Retinal pigment epithelial cell (primary cell): ENCODE results near the gene MEST.
"Not testable (repeated sequence)": the region's sequence is repeated elsewhere in the genome, so short reads cannot be mapped to it uniquely, and the experiment has no call there.

Source experiments
- DNase-seq: peaks from one replicate; pipeline ENCODE4 v3.0.0-alpha.2; 2010; ENCODE audit warnings: low read depth
- H3K4me3 ChIP-seq: 2 replicates; pipeline ENCODE4 v1.5.1; 2011; ENCODE audit warnings: mild to moderate bottlenecking, low read length, control low read depth, moderate library complexity
- CTCF ChIP-seq: conservative IDR thresholded peaks from 2 replicates; pipeline ENCODE4 v1.5.1; 2011; ENCODE audit warnings: low read depth, low read length, control low read depth, inconsistent platforms

The MEST gene

DNA sequence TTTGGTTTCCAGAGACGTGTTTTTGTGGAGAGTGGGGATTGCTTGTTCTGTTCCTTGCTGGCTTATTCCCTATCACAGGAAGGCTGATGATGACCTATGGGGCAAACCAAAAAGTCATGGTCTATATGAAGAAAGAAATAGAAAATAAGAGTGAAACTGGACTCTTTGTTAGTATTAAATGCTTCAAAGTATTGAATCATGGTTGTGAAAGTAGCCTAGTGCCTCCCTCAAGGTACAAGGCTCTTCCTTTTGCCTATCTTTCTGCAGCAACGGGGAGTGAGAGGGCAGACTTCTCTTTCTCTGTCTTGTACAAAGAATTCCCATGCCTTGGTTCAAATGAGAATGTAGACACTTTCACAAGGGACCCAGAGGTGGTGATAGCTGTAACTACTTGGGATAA lies 9.0 kb downstream of the MEST start:
- TF ChIP-seq CTCF = no peak
- DNase-seq = no peak
- H3K4me3 ChIP-seq = no peak overlapping the region

- no peak for TF ChIP-seq CTCF
- no peak for DNase-seq
- no peak overlapping the region for H3K4me3 ChIP-seq
These were observed 13.9 kb downstream of the MEST start for GRCh38 chr7:130505753-130506152.

GRCh38 chr7:130506358-130506757 lies 14.5 kb downstream of the MEST start:
- H3K4me3 ChIP-seq = no peak overlapping the region
- no peak for DNase-seq
- no peak for TF ChIP-seq CTCF

DNA sequence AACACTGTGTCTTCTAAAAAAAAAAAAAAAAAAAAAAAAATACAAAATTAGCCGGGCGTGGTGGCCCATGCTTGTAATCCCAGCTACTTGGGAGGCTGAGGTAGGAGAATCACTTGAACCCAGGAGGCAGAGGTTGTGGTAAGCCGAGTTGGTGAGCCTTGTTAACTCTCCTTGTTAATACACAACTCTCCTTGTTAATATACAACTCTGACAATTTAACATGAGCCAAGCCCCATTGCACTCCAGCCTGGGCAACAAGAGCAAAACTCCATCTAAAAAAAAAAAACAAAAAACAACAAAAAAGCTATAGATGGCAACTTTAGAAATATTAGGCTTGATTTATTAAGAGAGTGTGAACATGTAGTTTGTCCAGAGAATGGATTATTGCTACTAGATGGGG lies 20.2 kb downstream of the MEST start:
- H3K4me3 ChIP-seq, DNase-seq: not testable (repeated sequence)

GRCh38 chr7:130513447-130513846 lies 21.6 kb downstream of the MEST start:
- TF ChIP-seq CTCF = no peak
- no peak for DNase-seq
- H3K4me3 ChIP-seq = no peak overlapping the region

DNA sequence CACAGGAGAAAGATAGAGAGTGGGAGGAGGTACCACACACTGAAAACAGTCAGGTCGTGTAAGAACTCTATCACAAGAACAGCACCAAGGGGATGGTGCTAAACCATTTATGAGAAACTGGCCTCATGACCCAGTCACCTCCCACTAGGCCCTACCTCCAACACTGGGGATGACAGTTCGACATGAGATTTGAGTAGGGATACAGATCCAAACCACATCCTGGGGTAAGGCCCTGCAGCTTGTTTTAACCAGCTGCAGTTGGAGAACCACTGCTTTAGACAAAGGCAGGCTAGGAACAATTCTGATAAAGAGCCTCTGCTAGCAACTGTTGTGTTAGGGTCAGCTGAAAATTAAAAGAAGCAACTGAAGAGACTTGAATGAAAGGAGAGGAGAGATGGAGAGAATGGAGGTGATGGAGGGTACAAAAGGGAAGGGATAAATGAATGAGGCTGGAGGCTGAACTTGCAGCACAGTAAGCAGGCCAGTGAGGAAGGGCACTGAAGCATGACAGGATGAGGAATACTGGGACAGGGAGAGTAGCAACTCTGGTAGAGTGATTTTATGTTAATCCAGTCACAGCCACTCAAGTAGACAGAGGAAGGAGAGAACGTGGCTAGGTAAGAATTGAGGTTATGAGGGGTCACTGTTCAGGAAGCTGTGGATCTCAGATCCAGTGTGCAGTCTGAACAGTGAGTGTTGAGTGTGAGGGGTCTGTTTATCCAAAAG lies 23.6 kb downstream of the MEST start:
- DNase-seq = no peak
- TF ChIP-seq CTCF = no peak
- H3K4me3 ChIP-seq = no peak overlapping the region

- DNase-seq = no peak
- no peak for TF ChIP-seq CTCF
- H3K4me3 ChIP-seq = no peak overlapping the region
These were observed 29.5 kb downstream of the MEST start for GRCh38 chr7:130521258-130521951.

- not testable (repeated sequence) for H3K4me3 ChIP-seq, DNase-seq
These were observed 31.7 kb downstream of the MEST start for GRCh38 chr7:130523519-130524125.
